Thoracic aorta (tissue), 2 donors: ENCODE measurements around the gene PDE9A. TPM values are rescaled to one million over a fixed set of nuclear protein-coding genes. Genes with fewer than 3 reads are reported as not detected.

ENCODE experiments used
- ATAC-seq: fragments of 150-250 bp; one replicate; pipeline ENCODE4 v1.8.0; 2017; ENCODE audit warnings: low read depth; ENCODE audit not compliant: insufficient number of reproducible peaks, low FRiP score
- DNase-seq: peaks from one replicate; pipeline ENCODE4 v3.0.0-alpha.2; 2020; ENCODE audit warnings: low spot score
- H3K27ac ChIP-seq, 2 donors: fragments of 200-600 bp; sonication (generic); 1 replicate in 1 of 2; 2 replicates in 1 of 2; pipeline ENCODE4 v1.5.1; 2016; ENCODE audit warnings: mild to moderate bottlenecking in 2 of 2, moderate library complexity in 2 of 2
- H3K27me3 ChIP-seq: fragments of 200-600 bp; sonication (generic); replicated peaks from 2 replicates; pipeline ENCODE4 v1.6.0; 2016; ENCODE audit warnings: mild to moderate bottlenecking; ENCODE audit not compliant: insufficient read depth
- H3K36me3 ChIP-seq: fragments of 200-600 bp; sonication (generic); one replicate; pipeline ENCODE4 v1.5.1; 2016
- H3K4me1 ChIP-seq, 2 donors: fragments of 200-600 bp; sonication (generic); 1 replicate in 1 of 2; 2 replicates in 1 of 2; pipeline versions ENCODE4 v1.5.1 to v1.6.0; 2016; ENCODE audit warnings: low read depth in 2 of 2, mild to moderate bottlenecking in 1 of 2; ENCODE audit not compliant: control insufficient read depth in 1 of 2
- H3K4me3 ChIP-seq: fragments of 200-600 bp; sonication (generic); 2 replicates; pipeline ENCODE4 v1.5.1; 2016; ENCODE audit warnings: mild to moderate bottlenecking
- H3K9me3 ChIP-seq: fragments of 200-600 bp; sonication (generic); 2 replicates; pipeline ENCODE4 v1.5.1; 2016
- CTCF ChIP-seq: fragments of 200-600 bp; sonication (generic); IDR thresholded peaks from one replicate; pipeline ENCODE4 v1.5.1; 2019; ENCODE audit warnings: antibody characterized with exemption
- total RNA-seq, 2 donors: library from RNA; depleted of rRNA; stranded (reverse); fragments of >200 nt; gene quantifications; one replicate each; pipeline versions ENCODE4 v1.1.0 to v1.2.3, GENCODE V29; 2016

The PDE9A gene
- total RNA-seq, 2 donors from 2014 or later: 4.2 to 4.7 TPM

GRCh38 chr21:42615924-42616323, 37.5 kb upstream of the PDE9A start:
- Histone ChIP-seq H3K36me3 (no peaks in the 10 kb centered on the region), H3K4me3 (no peak overlapping the region), H3K27me3 (peaks cover 4% of the 10 kb centered on the region), H3K9me3 (peaks cover 5% of the 10 kb centered on the region), H3K27ac (no peak overlapping the region), H3K4me1 (no peaks in the 10 kb centered on the region)
- DNase-seq (no peak), ATAC-seq (no peak)
- TF ChIP-seq CTCF: no peak

- H3K4me3 ChIP-seq: no peak overlapping the region
- H3K36me3 ChIP-seq: no peaks in the 10 kb centered on the region
- ATAC-seq (no peak), DNase-seq (no peak)
- no peak overlapping the region for H3K27ac ChIP-seq
- peaks cover 4% of the 10 kb centered on the region for H3K27me3 ChIP-seq
- no peaks in the 10 kb centered on the region for H3K4me1 ChIP-seq
- no peak for TF ChIP-seq CTCF
- H3K9me3 ChIP-seq: peaks cover 5% of the 10 kb centered on the region
These were observed 37.0 kb upstream of the PDE9A start for GRCh38 chr21:42616446-42616845.

DNA sequence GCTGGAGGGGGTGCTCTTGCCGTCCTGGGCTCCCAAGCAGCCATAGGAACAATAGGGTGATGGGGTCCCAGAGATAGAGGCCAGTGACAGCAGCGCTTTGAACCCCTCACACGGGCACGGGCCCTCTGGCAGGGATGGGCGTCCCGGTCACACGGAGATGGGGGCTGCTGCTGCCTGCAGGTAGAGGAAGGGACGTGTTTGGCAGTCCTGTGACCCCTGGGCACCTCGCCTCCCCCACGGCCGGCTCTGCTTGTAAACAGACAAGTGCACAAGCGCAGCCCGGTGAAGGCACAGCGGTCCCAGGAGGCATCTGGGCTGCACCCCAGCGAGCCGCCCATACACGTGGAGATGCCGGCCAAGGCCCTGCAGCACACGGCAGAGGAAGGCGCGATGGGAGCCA, 36.5 kb upstream of the PDE9A start:
- TF ChIP-seq CTCF: no peak
- no peak for DNase-seq

GRCh38 chr21:42617486-42617885, 35.9 kb upstream of the PDE9A start:
- no peaks in the 10 kb centered on the region for H3K9me3 ChIP-seq
- H3K27ac ChIP-seq: no peak overlapping the region
- ATAC-seq (no peak), DNase-seq (no peak)
- no peaks in the 10 kb centered on the region for H3K36me3 ChIP-seq
- H3K4me1 ChIP-seq: no peaks in the 10 kb centered on the region
- TF ChIP-seq CTCF: no peak
- H3K27me3 ChIP-seq: peaks cover 4% of the 10 kb centered on the region
- no peak overlapping the region for H3K4me3 ChIP-seq

More for the DNA sequence above, 36.5 kb upstream of the PDE9A start:
- no peak for ATAC-seq
- H3K4me3 ChIP-seq: no peak overlapping the region
- H3K36me3 ChIP-seq: no peaks in the 10 kb centered on the region
- no peak overlapping the region for H3K27ac ChIP-seq
- H3K4me1 ChIP-seq: no peaks in the 10 kb centered on the region
- peaks cover 4% of the 10 kb centered on the region for H3K27me3 ChIP-seq
- peaks cover 2% of the 10 kb centered on the region for H3K9me3 ChIP-seq

DNA sequence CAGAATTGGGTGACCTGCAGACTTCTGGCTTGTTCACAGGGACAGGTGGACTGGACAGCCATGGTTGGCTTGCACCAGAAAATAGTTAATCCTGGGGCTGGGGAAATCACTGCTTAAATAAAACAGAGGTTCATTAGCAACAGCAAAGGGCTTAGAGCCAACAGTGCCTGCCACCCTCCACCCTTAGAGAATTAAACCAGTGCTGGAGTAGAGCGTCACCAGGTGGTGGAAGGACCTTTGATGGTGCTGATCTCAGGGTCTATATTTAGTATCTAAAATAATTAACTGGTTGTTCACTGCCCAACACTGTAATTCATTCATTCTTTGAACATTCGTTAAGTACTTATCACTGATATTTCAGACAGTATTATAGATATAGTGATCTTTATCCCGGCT, 34.7 kb upstream of the PDE9A start:
- ATAC-seq (no peak), DNase-seq (no peak)
- no peak overlapping the region for H3K4me3 ChIP-seq
- H3K9me3 ChIP-seq: no peaks in the 10 kb centered on the region
- TF ChIP-seq CTCF: no peak
- H3K27me3 ChIP-seq: peaks cover 4% of the 10 kb centered on the region
- no peak overlapping the region for H3K27ac ChIP-seq
- no peaks in the 10 kb centered on the region for H3K36me3 ChIP-seq
- H3K4me1 ChIP-seq: no peaks in the 10 kb centered on the region
